Left ventricle myocardium inferior (tissue), 1 donor: ENCODE data around the gene C14orf132. TPM values are rescaled to one million over a fixed set of nuclear protein-coding genes. Genes with fewer than 3 reads are reported as not detected.

Source experiments
- DNase-seq: peaks from one replicate; pipeline ENCODE4 v3.0.0-alpha.2; 2020
- H3K27ac ChIP-seq: fragments of 200-600 bp; replicated peaks from 2 replicates; pipeline ENCODE4 v1.8.0; 2021
- H3K27me3 ChIP-seq: fragments of 200-600 bp; 2 replicates; pipeline ENCODE4 v1.8.0; 2021; ENCODE audit warnings: low read depth
- H3K36me3 ChIP-seq: fragments of 200-600 bp; 2 replicates; pipeline ENCODE4 v1.8.0; 2021
- H3K4me1 ChIP-seq: fragments of 200-600 bp; 2 replicates; pipeline ENCODE4 v1.8.0; 2021
- H3K4me3 ChIP-seq: fragments of 200-600 bp; 2 replicates; pipeline ENCODE4 v1.8.0; 2021; ENCODE audit warnings: mild to moderate bottlenecking, moderate library complexity
- H3K9me3 ChIP-seq: fragments of 200-600 bp; replicated peaks from 2 replicates; pipeline ENCODE4 v1.8.0; 2021
- intact Hi-C: fragments of 100-400 bp; cut with micrococcal nuclease; formaldehyde crosslinking; loops from one replicate; pipeline ENCODE4 v1.11.0; 2022
- total RNA-seq: library from RNA; stranded (reverse); fragmentation: NEBNext Ultra II Directional; extraction: Animal tissue kit (Norgen Biotek cat#: 25700); gene quantifications from one replicate; pipeline ENCODE4 v1.2.1, GENCODE V29; 2021
- TF ChIP-seq, protein P1 (sequence below): fragments of 200-600 bp; IDR thresholded peaks from 2 replicates; pipeline ENCODE4 v1.8.0; 2021; ENCODE audit warnings: antibody characterized with exemption, mild to moderate bottlenecking, borderline replicate concordance
- donor health status: DM: no; HTN: yes; CAD: no; lungs with severe emphysema.

The C14orf132 gene
- total RNA-seq, 1 donor from 2014 or later: 4.8 TPM

- Histone ChIP-seq H3K27me3 (peaks cover 73% of the 10 kb centered on the region), H3K36me3 (peaks cover 4% of the 10 kb centered on the region), H3K4me1 (peaks cover 12% of the 10 kb centered on the region), H3K4me3 (no peak overlapping the region), H3K9me3 (no peaks in the 10 kb centered on the region), H3K27ac (no peak overlapping the region)
- DNase-seq: no peak
- TF ChIP-seq, protein P1, sequence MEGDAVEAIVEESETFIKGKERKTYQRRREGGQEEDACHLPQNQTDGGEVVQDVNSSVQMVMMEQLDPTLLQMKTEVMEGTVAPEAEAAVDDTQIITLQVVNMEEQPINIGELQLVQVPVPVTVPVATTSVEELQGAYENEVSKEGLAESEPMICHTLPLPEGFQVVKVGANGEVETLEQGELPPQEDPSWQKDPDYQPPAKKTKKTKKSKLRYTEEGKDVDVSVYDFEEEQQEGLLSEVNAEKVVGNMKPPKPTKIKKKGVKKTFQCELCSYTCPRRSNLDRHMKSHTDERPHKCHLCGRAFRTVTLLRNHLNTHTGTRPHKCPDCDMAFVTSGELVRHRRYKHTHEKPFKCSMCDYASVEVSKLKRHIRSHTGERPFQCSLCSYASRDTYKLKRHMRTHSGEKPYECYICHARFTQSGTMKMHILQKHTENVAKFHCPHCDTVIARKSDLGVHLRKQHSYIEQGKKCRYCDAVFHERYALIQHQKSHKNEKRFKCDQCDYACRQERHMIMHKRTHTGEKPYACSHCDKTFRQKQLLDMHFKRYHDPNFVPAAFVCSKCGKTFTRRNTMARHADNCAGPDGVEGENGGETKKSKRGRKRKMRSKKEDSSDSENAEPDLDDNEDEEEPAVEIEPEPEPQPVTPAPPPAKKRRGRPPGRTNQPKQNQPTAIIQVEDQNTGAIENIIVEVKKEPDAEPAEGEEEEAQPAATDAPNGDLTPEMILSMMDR: no peak
- intact Hi-C loops: no loop called here
Measured at GRCh38 chr14:96086032-96086431, 46.9 kb downstream of the C14orf132 start.

GRCh38 chr14:96086574-96087077 lies 47.5 kb downstream of the C14orf132 start:
- TF ChIP-seq, protein P1: no peak
- Histone ChIP-seq H3K27ac (no peak overlapping the region), H3K9me3 (no peaks in the 10 kb centered on the region), H3K4me1 (peaks cover 18% of the 10 kb centered on the region), H3K27me3 (peaks cover 72% of the 10 kb centered on the region), H3K4me3 (no peak overlapping the region), H3K36me3 (peaks cover 4% of the 10 kb centered on the region)
- no peak for DNase-seq
- intact Hi-C loops: no loop called here

GRCh38 chr14:96088074-96088473 lies 48.9 kb downstream of the C14orf132 start:
- no peak for DNase-seq
- H3K36me3 ChIP-seq: peaks cover 4% of the 10 kb centered on the region
- H3K4me3 ChIP-seq: no peak overlapping the region
- no peaks in the 10 kb centered on the region for H3K9me3 ChIP-seq
- H3K27me3 ChIP-seq: peaks cover 70% of the 10 kb centered on the region
- peaks cover 20% of the 10 kb centered on the region for H3K4me1 ChIP-seq
- TF ChIP-seq, protein P1: no peak
- intact Hi-C loops: no loop called here
- H3K27ac ChIP-seq: no peak overlapping the region

- TF ChIP-seq, protein P1: no peak
- Histone ChIP-seq H3K36me3 (peaks cover 4% of the 10 kb centered on the region), H3K27me3 (peaks cover 70% of the 10 kb centered on the region), H3K4me3 (no peak overlapping the region), H3K27ac (no peak overlapping the region), H3K4me1 (peaks cover 20% of the 10 kb centered on the region), H3K9me3 (no peaks in the 10 kb centered on the region)
- DNase-seq: no peak
- intact Hi-C loops: no loop called here
Measured at GRCh38 chr14:96088481-96088880, 49.3 kb downstream of the C14orf132 start.

DNA sequence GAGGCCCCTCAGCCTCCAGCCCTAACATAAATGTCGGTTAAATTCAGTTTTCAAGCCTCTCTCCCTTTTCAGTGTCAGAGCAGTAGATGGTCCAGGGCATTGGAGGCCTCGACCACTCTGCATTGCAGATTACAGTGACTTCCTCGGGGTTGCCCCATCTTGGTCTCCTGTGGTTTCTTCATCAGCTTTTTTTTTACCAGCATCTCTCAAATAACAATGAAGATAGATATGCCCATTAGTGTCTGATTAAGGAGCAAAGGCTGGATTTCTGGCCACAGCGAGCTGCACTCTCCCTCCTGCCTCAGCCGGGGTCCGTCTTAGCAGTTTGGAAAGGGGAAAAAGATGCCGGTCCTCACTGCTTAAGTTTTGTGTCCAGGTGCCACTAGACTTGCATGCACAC lies 49.7 kb downstream of the C14orf132 start:
- intact Hi-C loops: no loop called here

More for the DNA sequence above, 49.7 kb downstream of the C14orf132 start:
- no peak for DNase-seq
- no peak overlapping the region for H3K27ac ChIP-seq
- H3K36me3 ChIP-seq: peaks cover 4% of the 10 kb centered on the region
- TF ChIP-seq, protein P1: no peak
- H3K27me3 ChIP-seq: peaks cover 71% of the 10 kb centered on the region
- no peaks in the 10 kb centered on the region for H3K9me3 ChIP-seq
- no peak overlapping the region for H3K4me3 ChIP-seq
- peaks cover 20% of the 10 kb centered on the region for H3K4me1 ChIP-seq
